GM19324 (cell line): ENCODE results near the gene PER3.
A peak's percentile ranks its signal among the peaks of the same experiment; 100 is the strongest.

Source experiments
- ATAC-seq: cut with Tn5 transposase; IDR thresholded peaks from one replicate; pipeline ENCODE4 v1.9.1; 2021; ENCODE audit warnings: mild to moderate bottlenecking, moderate library complexity; ENCODE audit not compliant: unreplicated experiment, low FRiP score

Gene PER3

GRCh38 chr1:7783826-7784491 is at the start of gene PER3:
PER3 (plus strand) TSS chr1:7784291; CDS start chr1:7784878, 587 bp downstream.
- peak; percentile 95 for ATAC-seq

- ATAC-seq = no peak
Observed at GRCh38 chr1:7738044-7738443, 46.0 kb upstream of the PER3 start.

GRCh38 chr1:7743346-7743745 is 40.7 kb upstream of the PER3 start:
- no peak for ATAC-seq

GRCh38 chr1:7744882-7745281 is 39.2 kb upstream of the PER3 start:
- no peak for ATAC-seq

GRCh38 chr1:7745783-7746182 is 38.3 kb upstream of the PER3 start:
- ATAC-seq = no peak

- ATAC-seq = no peak
Observed at GRCh38 chr1:7747605-7748004, 36.5 kb upstream of the PER3 start.

GRCh38 chr1:7749126-7749525 is 35.0 kb upstream of the PER3 start:
- no peak for ATAC-seq

GRCh38 chr1:7751174-7751573 is 32.9 kb upstream of the PER3 start:
- ATAC-seq = no peak

- no peak for ATAC-seq
Observed at GRCh38 chr1:7752512-7753417, 31.3 kb upstream of the PER3 start.

GRCh38 chr1:7753641-7754040 is 30.4 kb upstream of the PER3 start:
- no peak for ATAC-seq

- no peak for ATAC-seq
Observed at GRCh38 chr1:7754234-7754633, 29.9 kb upstream of the PER3 start.

- ATAC-seq = no peak
Observed at GRCh38 chr1:7755448-7755847, 28.6 kb upstream of the PER3 start.

- no peak for ATAC-seq
Observed at GRCh38 chr1:7760245-7760644, 23.8 kb upstream of the PER3 start.

GRCh38 chr1:7761103-7761502 is 23.0 kb upstream of the PER3 start:
- ATAC-seq = no peak

- no peak for ATAC-seq
Observed at GRCh38 chr1:7767176-7767575, 16.9 kb upstream of the PER3 start.

GRCh38 chr1:7768583-7768982 is 15.5 kb upstream of the PER3 start:
- ATAC-seq = no peak

GRCh38 chr1:7769673-7770412 is 14.2 kb upstream of the PER3 start:
- ATAC-seq = no peak

- ATAC-seq = no peak
Observed at GRCh38 chr1:7770669-7770996, 13.5 kb upstream of the PER3 start.

GRCh38 chr1:7770997-7771822 is 12.9 kb upstream of the PER3 start, which contains the start of gene VAMP3:
VAMP3 (plus strand) TSS chr1:7771296; CDS start chr1:7771384, 88 bp downstream.
- ATAC-seq = peak; percentile 82

GRCh38 chr1:7771823-7772299 is 12.2 kb upstream of the PER3 start:
- ATAC-seq = no peak
